ENCODE measurements around the gene POU3F4.

POU3F4 gene

GRCh38 chrX:83508006-83508405 lies at the start of gene POU3F4:
TSS of gene POU3F4 (plus strand) at chrX:83508290. CDS start at chrX:83508325, 35 bp downstream.
- DNase-seq = peak; percentile 2

GRCh38 chrX:83469551-83469950 lies 38.5 kb upstream of the POU3F4 start:
- DNase-seq = no peak

GRCh38 chrX:83495898-83496297 lies 12.2 kb upstream of the POU3F4 start:
- DNase-seq = no peak

- no peak for DNase-seq
Measured at GRCh38 chrX:83501003-83501402, 7.1 kb upstream of the POU3F4 start.

- no peak for DNase-seq
Measured at GRCh38 chrX:83501530-83501929, 6.6 kb upstream of the POU3F4 start.

GRCh38 chrX:83504721-83505479 lies 3.2 kb upstream of the POU3F4 start:
- no peak for DNase-seq

GRCh38 chrX:83508526-83509253 lies 600 bp downstream of the POU3F4 start:
- no peak for DNase-seq

GRCh38 chrX:83509254-83509801 lies 1.2 kb downstream of the POU3F4 start:
- no peak for DNase-seq

- no peak for DNase-seq
Measured at GRCh38 chrX:83510510-83511062, 2.5 kb downstream of the POU3F4 start.

- no peak for DNase-seq
Measured at GRCh38 chrX:83511208-83511607, 3.1 kb downstream of the POU3F4 start.

GRCh38 chrX:83512111-83512510 lies 4.0 kb downstream of the POU3F4 start:
- DNase-seq = no peak

- DNase-seq = no peak
Measured at GRCh38 chrX:83516597-83516996, 8.5 kb downstream of the POU3F4 start.

- DNase-seq = no peak
Measured at GRCh38 chrX:83521905-83522304, 13.8 kb downstream of the POU3F4 start.

- DNase-seq = no peak
Measured at GRCh38 chrX:83529950-83530349, 21.9 kb downstream of the POU3F4 start.

- peak; percentile 11 for DNase-seq
Measured at GRCh38 chrX:83535417-83536196, 27.5 kb downstream of the POU3F4 start.
